Measurements from ENCODE around the gene BABAM2.

The BABAM2 gene

DNA sequence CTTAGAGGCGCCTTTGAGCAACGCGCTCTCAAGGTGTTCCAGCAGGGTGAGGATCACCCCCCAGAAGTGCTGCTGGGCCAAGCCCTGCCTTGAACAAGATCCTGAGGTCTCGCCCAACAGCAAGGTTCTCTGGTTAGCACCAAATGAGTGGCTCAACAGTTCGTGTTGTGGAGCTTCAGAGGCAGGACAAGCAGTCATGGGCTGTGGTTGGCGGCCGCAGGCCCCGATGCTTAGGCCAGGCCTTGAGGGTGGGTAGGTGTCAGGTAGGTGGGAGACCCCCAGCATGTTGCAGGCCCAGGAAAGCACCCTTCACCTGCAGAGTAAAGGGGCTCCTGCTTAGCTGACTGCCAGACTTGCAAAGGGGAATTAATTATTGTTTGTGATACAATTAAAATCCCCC lies 431.9 kb downstream of the BABAM2 start:
- no peaks in the 10 kb centered on the region for H3K27me3 ChIP-seq (ENCODE audit: insufficient read depth, low read length, poor library complexity)
- TF ChIP-seq EZH2 (IDR thresholded peaks at IDR 0.05; ENCODE audit: borderline replicate concordance, low read depth, low read length, severe bottlenecking) (no peak), CTCF (IDR thresholded peaks at IDR 0.05; ENCODE audit: borderline replicate concordance, extremely low read depth, low read length, poor library complexity, severe bottlenecking) (no peak)
- H3K9me3 ChIP-seq (ENCODE audit: insufficient read depth, low read length, severe bottlenecking): no peaks in the 10 kb centered on the region
- no peak overlapping the region for H3K4me2 ChIP-seq (ENCODE audit: insufficient read depth, low read length)
- no peaks in the 10 kb centered on the region for H3K79me2 ChIP-seq (ENCODE audit: insufficient read depth, low read length)
- ATAC-seq (ENCODE audit: insufficient read depth, low read depth): no peak
- no peak overlapping the region for H2AFZ ChIP-seq (ENCODE audit: low read depth, low read length)
- no peak overlapping the region for H3K4me3 ChIP-seq (ENCODE audit: low read depth in 1 of 2, low read length in 2 of 2)
- no peaks in the 10 kb centered on the region for H3K4me1 ChIP-seq (ENCODE audit: insufficient read depth, low read length)
- no peak overlapping the region for H3K9ac ChIP-seq (ENCODE audit: low read depth, low read length)
- H3K27ac ChIP-seq (ENCODE audit: low read length): no peak overlapping the region
- H3K36me3 ChIP-seq (ENCODE audit: insufficient read depth, low read length): no peaks in the 10 kb centered on the region
- no peaks in the 10 kb centered on the region for H4K20me1 ChIP-seq (ENCODE audit: insufficient read depth, low read length)
- no peak for DNase-seq

GRCh38 chr2:28322981-28323396 lies 432.5 kb downstream of the BABAM2 start:
- Histone ChIP-seq H3K27ac (ENCODE audit: low read length) (no peak overlapping the region), H3K79me2 (ENCODE audit: insufficient read depth, low read length) (no peaks in the 10 kb centered on the region), H3K27me3 (ENCODE audit: insufficient read depth, low read length, poor library complexity) (no peaks in the 10 kb centered on the region), H4K20me1 (ENCODE audit: insufficient read depth, low read length) (no peaks in the 10 kb centered on the region), H3K9me3 (ENCODE audit: insufficient read depth, low read length, severe bottlenecking) (no peaks in the 10 kb centered on the region), H2AFZ (ENCODE audit: low read depth, low read length) (no peak overlapping the region), H3K4me1 (ENCODE audit: insufficient read depth, low read length) (no peaks in the 10 kb centered on the region), H3K4me2 (ENCODE audit: insufficient read depth, low read length) (no peak overlapping the region), H3K4me3 (ENCODE audit: low read depth in 1 of 2, low read length in 2 of 2) (no peak overlapping the region), H3K9ac (ENCODE audit: low read depth, low read length) (no peak overlapping the region), H3K36me3 (ENCODE audit: insufficient read depth, low read length) (no peaks in the 10 kb centered on the region)
- ATAC-seq (ENCODE audit: insufficient read depth, low read depth): no peak
- TF ChIP-seq EZH2 (IDR thresholded peaks at IDR 0.05; ENCODE audit: borderline replicate concordance, low read depth, low read length, severe bottlenecking): no peak
- TF ChIP-seq CTCF (IDR thresholded peaks at IDR 0.05; ENCODE audit: borderline replicate concordance, extremely low read depth, low read length, poor library complexity, severe bottlenecking): no peak
- no peak for DNase-seq

DNA sequence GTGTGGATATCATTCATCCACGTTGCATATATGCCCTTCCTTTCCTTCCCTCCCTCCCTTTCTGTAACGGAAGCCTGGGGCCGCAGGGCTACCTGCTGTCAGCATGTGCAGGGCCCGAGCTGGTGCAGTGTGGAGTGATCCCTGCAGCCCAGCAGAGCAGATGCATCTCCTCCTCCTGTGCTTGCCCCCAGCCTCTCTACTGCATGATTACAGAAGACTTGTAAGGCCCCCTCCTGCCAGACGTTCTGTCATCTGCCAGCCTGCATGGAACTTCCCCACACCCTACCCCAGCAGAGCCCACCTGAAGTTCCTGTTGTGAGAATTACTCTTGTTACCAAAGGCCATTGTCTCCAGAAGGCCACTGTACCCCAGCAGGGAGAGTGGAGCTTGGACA lies 434.6 kb downstream of the BABAM2 start:
- Histone ChIP-seq H3K4me1 (ENCODE audit: insufficient read depth, low read length) (no peaks in the 10 kb centered on the region), H3K27ac (ENCODE audit: low read length) (no peak overlapping the region), H3K4me2 (ENCODE audit: insufficient read depth, low read length) (no peak overlapping the region), H4K20me1 (ENCODE audit: insufficient read depth, low read length) (no peaks in the 10 kb centered on the region), H3K9ac (ENCODE audit: low read depth, low read length) (no peak overlapping the region), H3K79me2 (ENCODE audit: insufficient read depth, low read length) (no peaks in the 10 kb centered on the region), H3K27me3 (ENCODE audit: insufficient read depth, low read length, poor library complexity) (no peaks in the 10 kb centered on the region), H3K4me3 (ENCODE audit: low read depth in 1 of 2, low read length in 2 of 2) (no peak overlapping the region), H3K9me3 (ENCODE audit: insufficient read depth, low read length, severe bottlenecking) (no peaks in the 10 kb centered on the region), H2AFZ (ENCODE audit: low read depth, low read length) (no peak overlapping the region), H3K36me3 (ENCODE audit: insufficient read depth, low read length) (no peaks in the 10 kb centered on the region)
- ATAC-seq (ENCODE audit: insufficient read depth, low read depth): no peak
- DNase-seq: no peak
- TF ChIP-seq EZH2 (IDR thresholded peaks at IDR 0.05; ENCODE audit: borderline replicate concordance, low read depth, low read length, severe bottlenecking) (no peak), CTCF (IDR thresholded peaks at IDR 0.05; ENCODE audit: borderline replicate concordance, extremely low read depth, low read length, poor library complexity, severe bottlenecking) (no peak)

All from DND-41 (cell line).